NCI-H1092 (cell line): ENCODE measurements around the gene PLCG2.
"Not testable (repeated sequence)": the region's sequence is repeated elsewhere in the genome, so short reads cannot be mapped to it uniquely, and the experiment has no call there.

ENCODE experiments used
- DNase-seq: peaks from one replicate; lab custom pipeline; 2025; lab: John Stamatoyannopoulos, UW

Gene PLCG2

DNA sequence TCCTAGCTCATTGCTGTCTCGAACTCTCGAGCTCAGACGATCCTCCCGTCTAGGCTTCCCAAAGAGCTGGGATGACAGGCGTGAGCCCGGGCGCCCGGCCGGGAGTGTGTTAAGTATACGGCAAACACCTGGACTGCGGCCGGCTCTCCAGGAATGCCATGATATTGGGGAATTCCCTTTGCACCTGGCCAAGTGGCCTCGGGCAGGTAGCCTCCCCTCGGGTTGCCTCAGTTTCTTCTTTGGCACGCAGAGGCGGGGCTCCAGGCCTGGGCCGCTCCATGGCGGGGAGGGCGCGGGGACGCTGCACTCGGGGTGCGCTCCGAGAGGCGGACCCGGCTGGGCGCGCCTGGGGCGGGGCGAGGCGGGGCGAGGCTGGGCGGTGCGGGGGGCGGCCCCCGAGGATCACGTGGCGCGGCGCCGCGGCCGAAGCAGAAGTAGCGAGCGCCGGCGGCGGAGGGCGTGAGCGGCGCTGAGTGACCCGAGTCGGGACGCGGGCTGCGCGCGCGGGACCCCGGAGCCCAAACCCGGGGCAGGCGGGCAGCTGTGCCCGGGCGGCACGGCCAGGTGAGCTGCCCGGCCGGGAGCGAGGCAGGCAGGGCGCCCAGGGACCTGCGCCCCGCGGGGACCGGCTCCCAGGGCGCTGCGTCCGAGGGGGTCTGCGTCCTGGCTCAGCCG, at the start of gene PLCG2:
PLCG2 (plus strand) TSS at position 431 of the 675 bp plus-strand sequence. CDS start 6,699 bp downstream, outside the sequence.
- no peak for DNase-seq

DNA sequence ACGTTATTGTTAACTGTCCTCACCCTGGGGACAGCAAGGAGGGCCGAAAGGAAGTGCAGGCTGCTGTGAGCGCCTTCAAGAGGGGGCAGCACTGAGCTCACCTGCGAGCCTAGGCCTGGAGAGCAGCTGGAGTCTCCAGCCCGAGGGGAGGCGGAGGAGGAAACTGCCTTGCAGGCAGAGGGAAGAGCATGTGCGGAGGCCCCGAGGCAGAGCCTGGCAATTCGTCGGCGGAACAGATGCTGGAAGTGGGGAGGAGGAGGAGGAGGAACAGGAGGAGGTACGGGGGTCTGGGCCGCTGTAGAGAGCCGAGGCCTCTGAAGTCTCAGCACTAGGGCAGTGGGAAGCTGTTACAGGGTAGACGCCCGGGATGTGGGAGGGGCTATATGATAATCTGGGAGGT, 49.6 kb upstream of the PLCG2 start:
- DNase-seq: peak; percentile 15

DNA sequence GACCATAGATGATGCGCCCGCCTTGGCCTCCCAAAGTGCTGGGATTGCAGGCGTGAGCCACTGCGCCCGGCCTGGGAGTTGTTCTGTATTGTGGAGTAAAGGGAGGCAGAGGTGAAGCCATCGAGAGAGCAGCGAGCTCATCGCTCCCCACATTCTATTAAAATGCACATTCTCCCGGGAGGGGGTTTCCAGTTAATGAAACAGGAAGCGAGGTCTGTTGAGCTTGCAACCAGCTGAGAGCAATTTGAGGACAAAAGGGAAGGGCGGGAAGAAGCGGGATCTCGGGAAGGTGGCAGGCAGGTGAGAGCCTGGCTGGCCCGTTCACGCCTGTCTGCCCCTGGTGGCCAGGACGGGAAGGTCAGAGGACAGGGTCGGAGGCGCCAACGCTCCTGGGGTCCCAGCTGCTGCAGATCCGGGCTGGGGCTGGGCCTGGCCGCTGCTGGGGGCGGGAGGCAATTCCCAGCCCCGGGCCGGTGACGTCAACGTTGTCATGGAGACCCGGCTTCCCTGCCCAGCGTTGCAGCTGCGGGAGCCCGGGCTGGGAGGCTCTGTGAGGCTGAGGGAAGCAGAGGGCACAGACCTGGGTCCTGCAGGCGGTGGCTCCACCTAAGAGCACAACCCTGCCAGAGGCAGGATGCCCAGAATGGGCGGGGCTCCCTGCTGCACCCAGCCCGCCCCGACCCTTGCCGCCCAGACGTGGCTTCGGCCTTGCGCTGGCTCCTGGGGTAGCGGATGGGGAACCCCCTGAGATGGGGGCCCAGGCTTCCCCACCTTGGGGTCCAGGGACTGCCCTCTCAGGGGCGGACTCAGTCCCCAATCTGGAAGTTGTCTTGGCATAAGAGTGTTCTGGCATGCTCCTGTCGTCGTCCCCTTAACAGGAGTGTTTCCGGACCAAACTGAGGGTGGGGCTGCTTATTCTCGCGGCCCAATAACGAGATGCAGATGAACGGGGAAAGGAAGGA, 48.7 kb upstream of the PLCG2 start:
- DNase-seq: peak; percentile 86

DNA sequence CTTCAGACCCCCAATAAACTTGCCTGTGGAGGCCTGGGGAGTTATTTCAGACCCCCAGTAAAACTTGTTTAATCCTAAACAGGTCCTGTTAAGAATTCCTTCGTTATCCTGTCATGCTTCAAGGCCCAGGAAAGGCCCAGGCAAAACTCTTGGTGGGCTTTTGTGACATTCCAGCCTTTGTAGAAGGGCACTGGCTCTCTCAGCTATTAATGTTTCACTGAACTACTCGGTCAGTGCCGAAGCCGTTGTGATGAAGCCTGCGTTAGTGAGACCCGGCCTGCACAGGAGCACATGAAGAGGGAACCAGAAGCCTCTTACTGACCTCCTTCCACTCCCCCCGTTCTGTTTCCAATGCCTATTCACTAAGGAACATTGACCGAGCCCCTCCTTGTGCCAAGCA, 47.4 kb upstream of the PLCG2 start:
- DNase-seq: no peak

DNA sequence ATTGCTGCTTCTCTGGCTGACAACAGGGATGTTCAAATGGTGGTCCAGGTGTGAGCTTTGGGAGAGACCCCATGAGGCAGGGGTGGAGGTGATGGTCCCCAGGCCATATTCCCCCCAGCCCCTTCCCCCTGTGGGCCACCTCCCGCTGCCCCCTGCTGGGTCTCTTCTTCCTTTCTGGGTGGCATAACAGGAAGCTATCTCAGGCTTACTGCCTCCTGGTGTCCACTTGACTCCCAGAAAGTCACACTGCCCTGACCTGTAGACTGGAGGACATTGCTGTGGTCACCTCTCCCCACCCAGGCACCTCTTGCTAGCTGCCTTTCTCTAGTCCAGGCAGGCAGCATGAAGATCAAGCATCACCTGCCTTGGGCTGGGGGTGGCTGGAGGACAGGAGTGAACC, 46.4 kb upstream of the PLCG2 start:
- no peak for DNase-seq

DNA sequence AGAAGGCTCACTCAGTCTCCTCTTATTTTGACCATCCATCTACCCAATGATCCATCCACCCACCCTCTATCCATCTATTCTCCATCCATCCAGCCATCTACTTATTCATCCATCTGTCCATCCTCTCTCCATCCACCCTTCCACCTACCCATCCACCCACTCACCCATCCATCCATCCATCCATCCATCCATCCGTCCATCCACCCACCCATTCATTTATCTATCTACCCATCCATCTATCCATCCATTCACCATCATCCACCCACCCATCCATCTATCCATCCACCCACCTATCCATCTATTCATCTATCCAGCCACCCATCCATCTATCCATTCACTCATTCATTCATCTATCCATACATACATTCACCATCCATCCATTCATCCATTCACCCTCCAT, 45.8 kb upstream of the PLCG2 start:
- no peak for DNase-seq

DNA sequence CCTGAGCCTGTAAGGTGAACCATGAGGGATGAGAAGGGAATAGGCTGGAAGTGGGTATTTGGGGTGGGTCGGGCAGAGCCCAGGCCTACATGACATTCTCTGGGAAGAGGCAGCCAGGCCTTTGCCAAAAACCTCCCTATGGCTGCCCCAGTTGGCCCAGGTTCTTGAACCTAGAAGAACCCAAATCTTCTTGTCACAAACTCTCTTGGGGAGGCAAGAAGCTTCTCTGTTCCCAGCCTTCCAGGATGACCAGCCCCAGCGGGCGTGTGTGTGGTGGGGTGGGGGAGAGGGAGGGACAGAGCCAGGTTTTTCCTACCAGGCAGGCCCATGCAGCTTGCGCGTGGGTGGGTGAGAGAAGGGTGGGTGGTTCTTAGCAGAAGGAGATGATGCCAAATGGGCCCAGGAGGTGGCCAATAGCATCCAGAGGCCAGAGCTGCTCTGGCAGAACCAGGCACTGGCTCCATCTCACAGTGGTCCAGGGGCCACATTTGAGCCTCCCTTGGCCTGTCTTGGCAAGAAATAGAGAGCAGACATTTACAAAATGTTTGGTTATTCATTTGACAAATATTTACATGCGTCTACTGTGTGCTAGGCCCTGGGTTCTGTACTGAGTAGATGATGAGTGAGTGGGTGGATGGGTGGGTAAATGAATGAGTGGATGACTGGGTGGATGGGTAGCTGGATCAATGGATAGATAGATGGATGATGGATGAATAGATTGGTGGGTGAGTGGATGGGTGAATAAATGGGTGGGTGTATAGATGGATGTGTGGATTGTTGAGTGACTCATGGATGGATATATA, 44.3 kb upstream of the PLCG2 start:
- DNase-seq: no peak

DNA sequence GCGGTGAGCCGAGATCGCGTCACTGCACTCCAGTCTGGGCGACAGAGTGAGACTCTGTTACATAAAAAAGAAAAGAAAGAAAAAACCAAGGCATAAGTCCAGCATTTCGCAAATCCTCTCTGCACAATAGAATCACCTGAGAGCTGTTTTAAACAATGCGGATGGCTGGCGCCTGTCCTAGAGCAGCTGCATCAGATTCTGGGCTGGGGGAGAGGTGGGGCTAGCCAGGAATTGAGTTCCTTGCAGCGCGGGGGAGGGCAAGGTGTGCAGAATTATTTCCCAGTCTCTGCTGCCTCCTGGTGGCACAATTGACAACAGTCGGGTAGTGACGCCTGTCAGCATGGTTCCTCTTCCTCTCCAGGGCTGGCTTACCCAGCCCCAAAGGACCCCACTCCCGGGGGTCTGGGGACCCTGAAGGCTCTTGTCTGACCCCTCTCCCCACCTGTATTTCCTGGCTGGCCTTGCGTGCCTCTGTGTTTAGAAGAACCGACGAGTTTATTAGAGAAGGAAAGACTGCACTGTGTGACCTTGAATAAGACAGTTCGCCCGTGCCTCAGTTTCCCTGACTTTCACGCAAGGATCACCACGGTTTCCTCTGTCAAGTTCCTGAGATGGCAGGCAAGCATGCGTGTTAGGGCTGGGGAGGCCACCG, 41.1 kb upstream of the PLCG2 start:
- peak; percentile 68 for DNase-seq

DNA sequence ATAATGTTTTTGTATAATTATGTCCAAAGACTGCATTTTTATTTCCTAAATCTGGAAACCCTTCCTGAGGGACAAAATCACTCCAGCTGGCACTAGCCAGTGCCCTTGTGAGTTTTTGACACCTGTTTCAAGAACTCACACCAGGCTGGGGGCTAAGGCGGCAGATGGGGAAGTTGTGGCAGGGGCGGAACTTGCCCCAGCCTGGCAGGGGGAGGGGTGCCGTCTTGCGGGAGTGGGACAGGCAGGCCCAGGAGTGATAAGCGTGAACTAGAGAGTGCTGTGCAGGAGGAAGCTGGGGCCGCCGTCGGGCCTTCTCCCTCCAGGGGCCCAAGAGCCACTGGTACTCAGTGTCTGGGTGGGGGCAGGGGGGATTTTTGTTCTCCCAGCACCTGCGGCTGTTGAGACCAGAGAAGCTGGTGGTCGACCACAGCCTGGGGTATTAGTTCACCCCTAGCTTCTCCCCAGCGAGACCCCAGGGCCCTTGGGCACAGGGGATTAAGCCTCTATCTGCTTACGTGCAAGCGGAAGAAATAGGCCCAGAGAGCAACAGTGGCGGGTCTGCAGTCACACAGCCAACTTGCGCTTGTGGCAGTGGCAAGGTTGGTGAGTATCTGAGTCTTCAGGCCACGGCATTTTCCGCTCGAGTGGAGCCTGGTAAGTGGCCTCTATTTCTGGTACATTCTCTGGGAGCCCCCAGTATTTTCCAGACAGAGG, 40.2 kb upstream of the PLCG2 start:
- no peak for DNase-seq

DNA sequence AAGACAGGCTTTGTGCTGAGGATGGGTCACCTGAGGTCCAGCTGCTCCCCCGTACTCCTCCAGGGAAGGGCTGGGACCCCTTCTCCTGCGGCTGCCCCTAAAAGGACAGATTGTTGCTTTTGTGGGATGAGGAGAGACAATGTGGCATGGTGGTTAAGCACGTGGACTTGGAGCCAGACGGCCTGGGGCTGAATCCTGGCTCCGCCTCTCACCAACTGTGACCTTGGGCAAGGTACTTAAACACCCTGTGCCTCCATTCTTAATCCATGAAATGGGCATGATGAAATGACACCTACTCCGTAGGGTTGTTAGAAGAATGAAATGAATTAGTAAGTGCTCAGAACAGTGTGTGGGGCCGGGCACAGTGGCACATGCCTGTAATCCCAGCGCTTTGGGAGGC, 39.6 kb upstream of the PLCG2 start:
- no peak for DNase-seq

DNA sequence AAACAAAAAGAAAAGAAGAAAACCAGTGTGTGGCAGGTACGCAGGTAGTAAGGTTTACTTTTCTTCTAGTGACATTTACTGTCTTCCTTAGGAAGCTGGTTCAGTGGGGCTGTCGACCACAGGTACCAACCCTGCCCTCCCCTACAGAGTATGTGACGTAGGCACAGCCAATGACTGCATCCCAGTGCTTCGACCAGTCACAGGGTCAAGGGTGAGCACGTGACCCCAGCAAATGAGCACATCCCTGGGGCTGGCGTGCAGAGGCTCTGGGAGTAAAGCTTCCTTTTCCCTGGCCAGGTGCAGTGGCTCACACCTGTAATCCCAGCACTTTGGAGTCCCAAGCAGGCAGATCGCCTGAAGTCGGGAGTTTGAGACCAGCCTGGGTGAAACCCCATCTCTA, 38.9 kb upstream of the PLCG2 start:
- no peak for DNase-seq

DNA sequence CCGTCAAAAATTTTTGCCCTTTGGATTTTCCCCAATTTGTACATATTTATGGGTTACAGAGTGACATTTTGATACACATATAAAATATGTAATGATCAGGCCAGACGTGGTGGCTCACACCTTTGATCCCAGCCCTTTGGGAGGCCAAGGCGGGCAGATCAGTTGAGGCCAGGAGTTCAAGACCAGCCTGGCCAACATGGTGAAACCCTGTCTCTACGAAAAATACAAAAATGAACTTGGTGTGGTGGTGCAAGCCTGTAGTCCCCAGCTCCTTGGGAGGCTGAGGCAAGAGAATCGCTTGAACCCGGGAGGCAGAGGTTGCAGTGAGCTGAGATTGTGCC, 37.7 kb upstream of the PLCG2 start:
- not testable (repeated sequence) for DNase-seq

DNA sequence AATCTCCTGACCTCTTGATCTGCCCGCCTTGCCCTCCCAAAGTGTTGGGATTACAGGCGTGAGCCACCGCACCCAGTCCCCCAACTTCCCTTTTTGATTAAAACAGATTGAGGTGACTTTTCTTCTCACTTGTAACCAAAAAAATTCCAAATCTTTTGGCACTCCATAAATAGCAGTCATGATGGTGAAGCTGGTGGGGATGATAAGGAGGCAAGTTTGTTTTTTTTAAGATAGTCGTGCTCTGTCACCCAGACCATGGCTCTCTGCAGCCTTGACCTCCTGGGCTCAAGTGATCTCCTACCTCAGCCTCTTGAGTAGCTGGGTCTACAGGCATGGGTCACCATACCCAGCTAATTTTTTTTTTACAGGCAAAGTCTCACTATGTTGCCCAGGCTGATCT, 34.7 kb upstream of the PLCG2 start:
- DNase-seq: no peak

DNA sequence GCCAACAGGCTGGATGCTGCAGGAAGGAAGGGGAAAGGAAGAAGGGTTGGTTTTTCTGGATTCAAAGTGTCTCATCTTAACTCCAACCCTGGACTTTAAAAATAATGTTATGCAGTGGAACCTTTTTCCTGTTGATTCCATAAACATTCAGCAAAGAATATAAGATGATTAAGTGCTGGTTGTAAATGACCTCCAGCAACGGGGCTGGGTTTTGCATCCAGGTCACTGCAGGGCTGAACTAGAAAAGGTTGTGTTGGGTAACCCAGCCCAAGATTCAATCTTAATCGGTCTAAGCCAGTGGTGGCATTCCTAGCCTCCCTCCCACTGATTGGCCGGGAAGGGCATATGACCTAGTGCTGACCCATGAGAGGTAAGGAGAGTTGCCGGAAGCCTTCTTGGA, 34.2 kb upstream of the PLCG2 start:
- no peak for DNase-seq

DNA sequence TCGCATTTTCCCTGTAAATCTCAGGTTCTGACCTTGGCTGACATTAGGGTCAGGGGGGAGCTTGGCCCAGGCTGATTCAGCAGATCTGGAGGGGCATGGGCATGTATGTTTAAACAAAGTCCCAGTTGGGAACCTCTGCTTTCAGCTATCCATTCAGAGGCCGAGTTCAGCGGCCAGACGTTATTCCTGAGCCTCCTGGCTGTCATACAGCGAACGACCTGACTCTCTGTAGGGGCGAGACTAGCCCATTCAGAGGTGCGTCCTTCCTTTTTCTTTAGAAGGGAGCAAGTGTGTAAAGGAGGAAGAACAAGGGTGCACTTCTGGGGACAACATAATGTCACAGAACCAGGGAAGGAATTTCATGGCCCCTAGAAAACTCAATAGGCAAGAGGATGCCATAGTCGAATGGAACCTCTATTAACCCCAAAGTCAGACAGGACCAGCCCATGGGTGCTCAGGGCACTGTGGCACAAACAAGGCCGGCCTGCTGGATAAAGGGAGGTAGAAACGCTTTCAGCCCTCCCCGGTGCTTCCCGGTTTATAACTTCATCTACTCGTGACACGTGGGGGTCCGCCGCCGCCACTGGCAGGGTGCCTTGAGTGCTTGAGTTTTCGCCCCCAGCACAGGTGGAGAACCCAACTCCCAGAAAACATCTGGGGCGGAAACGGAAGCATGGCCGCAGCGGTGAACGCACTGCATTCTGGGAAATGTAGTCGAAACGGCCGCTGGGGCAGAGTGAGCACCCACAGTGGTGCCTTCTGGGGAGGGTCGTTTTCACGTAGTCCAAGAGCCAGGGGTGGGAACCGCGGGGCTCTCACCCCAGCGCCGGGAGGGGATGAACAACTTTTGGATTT, 33.2 kb upstream of the PLCG2 start:
- no peak for DNase-seq

DNA sequence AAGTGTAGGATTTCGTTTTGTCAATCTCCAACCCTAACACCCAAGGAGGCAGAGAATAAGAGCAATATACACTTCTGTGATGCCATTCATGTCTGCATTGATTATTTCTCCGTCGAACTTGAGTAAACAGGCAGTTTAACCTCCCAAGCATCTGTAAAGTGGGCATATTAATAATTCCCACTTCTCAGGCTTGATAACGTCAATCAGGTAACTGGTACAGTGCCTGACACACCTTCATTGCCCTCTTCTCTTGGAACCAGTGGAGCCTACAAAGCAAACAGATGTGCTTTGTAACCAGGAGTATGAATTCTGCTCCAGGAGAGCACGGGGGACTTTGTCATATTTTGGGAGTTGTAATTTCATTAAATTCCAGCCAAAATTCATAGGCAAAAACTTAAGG, 32.5 kb upstream of the PLCG2 start:
- no peak for DNase-seq

DNA sequence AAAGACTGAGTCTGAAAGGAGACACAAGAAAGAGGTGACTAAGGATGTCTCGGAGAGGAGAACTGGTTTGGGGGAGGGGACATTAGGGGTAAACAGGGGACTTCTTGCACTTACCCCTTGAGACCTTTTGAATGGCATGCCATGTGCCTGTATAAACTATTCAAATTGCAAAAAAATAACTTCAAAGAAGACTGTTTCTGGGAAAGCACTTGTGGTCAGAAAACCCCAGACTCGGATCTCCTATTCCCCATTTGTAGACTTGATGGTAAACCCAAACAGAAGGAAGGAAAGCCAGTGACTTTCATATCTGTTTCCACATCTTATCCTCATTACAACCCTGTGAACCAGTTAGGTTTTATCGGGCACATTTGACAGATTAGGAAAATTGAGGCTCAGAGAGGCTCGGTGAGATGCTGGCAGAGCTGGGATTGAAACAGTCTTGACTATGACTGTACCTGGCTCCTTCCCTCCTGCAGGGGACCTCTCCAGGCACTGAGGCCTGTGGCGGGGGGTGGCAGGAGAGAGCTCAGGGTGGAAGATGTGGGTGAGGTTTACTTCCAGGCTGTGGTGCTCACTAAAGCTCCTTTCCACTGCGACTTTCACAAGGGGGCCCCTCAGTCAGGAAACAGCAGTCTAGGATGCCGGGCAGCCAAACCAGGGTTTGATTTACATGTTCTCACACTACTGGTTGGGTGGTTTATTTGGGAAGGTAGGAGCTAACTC, 30.5 kb upstream of the PLCG2 start:
- DNase-seq: no peak

DNA sequence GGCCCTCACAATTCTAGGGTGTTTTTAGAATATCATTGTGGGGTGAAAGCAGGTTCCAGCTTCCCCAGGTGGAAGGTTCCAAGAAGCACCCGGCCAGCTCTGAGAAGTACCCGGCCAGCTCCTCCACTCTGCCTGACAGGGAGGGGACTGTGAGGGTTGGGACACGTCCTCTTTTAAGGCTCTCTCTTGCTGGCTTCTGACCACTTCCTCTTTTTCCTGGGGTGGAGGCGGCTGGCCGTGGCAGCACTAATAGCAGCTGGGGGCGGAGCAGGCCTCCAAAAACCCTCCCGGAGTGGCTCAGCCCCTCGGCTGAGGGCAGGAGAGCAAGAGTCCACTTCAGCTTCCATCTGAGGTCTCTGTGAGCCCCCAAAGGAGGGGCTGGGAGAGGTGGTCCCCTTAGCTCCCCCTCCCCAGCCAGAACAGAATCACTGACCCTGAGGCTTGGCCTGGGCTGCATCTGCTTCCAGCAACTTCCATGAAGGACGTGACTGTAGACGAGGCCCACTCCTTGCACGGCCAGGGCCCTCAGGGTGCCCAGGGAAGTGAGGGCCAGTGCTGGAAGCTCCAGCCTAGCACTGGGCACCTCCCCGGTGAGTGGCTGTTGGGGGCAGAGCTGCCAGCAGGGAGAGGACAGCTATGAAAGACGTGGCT, 26.7 kb upstream of the PLCG2 start:
- DNase-seq: no peak

DNA sequence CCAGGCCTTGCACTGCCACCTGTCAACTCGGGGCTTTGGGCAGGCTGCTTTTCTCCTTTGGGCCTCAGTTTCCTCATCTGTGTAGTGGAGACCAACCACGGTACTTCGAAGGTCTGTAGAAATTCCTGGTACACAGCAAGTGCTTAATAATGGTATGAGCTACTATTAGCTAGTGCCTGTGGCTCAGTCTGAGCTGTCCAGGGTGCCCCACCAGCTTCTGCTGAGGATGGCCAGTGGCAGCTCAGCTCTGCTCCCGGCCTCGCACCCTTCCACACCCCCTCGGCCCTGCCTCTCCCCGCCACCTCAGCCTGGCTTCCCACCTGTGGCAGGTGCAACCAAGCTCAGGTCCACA, 26.2 kb upstream of the PLCG2 start:
- DNase-seq: no peak
